HG03469 (cell line): ENCODE results near the gene PGBD1.

Experiments used
- ATAC-seq: cut with Tn5 transposase; IDR thresholded peaks from one replicate; pipeline ENCODE4 v1.9.1; 2021; ENCODE audit warnings: mild to moderate bottlenecking, moderate library complexity, moderate number of reproducible peaks; ENCODE audit not compliant: unreplicated experiment

Gene PGBD1

DNA sequence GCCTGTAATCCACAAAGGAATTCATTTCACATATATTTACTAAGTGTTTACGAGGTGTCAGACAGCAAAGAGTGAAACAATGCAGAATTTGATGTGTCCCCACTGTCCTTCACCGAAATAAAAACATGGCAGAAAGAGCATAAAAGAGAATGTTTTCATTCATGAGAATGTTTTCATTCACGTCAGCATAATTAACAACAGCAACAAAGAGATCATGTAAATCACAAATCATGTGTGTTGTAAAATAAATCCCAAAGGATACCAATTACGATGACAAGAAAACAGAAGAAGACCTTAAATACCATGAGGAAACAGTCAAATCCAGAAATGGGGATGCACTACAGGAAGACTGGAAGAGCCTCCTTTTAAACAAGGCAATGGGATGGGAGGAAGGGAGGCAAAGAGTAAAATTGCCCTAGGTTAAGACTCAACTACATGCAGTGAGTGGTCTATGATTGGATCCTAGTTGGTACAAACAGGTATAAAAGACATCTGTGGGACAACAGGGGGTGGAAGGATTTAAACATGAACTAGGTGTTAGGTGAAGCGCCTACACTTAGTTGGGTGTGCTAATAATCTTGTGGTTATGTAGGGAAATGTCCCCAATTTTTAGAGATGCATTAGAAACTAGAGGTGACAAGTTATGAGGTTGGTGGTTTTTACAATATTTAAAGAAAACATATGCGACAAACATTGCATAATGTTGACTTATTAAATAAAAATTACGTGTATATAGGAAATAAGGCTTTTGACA is 53.1 kb downstream of the PGBD1 start:
- no peak for ATAC-seq

DNA sequence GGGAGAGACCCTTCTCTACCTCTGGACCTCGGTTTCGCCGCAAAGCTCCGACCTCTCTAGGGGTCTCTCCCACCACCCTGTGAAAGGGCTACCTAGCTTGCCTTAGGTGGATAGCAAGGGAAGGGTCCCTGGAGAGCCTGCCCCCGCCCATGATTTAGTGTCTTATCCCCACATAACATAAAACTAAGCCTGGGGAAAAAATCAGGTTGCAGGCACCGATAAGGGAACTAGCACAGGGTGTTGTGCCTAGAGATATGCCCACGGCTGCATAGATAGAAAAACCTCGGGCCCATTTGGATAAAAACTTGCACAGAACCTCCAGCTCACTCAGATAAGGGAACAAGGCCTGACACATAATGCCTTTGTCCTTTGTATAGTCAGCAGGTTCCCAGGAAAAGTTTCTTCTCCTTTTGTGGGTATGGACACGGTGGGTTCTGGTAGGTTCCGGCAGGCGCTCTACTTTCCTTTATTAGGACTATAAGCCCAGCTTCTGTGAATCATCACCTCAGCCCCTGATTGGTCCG is 53.7 kb downstream of the PGBD1 start:
- no peak for ATAC-seq

DNA sequence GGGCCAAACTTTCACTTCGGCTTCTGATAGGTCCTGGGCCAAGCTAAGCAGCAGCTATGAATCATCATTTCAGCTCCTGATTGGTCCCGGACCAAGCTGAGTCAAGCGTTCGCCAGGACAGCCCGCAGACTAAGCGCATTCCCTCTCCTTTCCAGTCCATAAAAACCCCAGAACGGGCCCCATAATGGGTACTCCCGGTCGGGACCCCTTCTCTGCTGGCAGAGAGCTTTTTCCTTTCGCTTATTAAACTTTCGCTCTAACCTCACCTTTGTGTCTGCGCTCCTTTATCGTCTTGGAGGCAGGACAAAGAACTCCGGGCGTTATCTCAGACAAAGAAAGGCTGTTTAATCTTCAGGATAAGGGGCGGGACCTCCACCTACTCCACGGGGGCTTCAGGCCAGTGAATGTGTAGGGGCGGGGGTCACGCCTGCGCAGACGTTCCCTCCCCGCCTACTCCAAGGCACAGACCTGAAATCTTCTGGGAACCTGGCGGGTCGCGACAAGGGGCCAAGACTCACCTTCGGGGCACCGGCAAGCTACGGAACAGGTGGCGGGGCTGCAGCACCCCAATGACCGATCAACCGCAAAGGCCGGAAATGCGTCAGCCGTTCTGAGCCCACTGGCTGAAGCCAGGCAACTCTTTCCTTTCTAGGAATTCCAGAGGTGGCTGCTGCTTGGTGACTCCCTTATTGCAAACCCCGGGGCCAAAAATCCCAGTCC is 54.4 kb downstream of the PGBD1 start, which contains the start of gene ZSCAN31:
TSS of gene ZSCAN31 (minus strand) at position 585 of the 720 bp plus-strand sequence. CDS start 6,465 bp downstream, outside the sequence.
- ATAC-seq: no peak

DNA sequence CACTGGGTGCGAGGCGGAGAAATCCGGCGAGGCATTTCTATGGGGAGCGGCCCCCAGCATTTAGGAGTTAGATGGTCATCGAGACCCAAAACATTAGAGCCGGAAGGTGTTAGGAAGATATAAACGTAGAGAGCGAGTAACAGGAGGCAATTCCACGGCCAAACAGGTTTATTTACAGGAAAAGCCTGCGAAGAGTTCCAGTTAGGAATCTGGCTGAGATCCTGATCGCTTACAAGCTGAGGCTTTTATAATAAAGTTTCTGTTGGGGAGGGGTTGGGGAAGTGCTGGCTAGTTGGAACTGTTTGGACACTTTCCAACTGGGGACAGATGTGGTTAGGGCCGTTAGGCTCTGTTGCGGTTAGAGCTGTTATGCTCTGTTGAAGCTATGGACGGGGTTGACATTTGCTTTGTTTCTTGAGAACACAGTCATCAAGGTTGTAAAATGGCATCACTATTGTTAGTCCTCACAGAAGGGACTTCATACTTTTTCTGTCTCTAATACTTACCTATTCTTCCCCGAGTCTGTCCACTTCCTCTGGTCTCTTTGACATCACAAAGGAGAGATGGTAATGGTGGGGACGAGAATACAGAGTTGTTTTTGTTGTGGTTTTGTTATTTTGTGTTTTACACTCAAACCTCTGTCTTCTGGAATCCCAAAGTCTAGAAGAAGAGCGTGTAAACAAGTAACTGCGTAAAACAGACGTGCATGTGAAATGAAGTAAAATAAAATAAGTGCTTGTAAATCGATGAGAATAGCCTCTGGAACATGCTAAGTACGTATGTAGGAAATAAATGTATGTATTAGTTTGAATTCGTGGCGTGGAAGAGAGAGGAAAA is 55.1 kb downstream of the PGBD1 start:
- ATAC-seq: no peak

DNA sequence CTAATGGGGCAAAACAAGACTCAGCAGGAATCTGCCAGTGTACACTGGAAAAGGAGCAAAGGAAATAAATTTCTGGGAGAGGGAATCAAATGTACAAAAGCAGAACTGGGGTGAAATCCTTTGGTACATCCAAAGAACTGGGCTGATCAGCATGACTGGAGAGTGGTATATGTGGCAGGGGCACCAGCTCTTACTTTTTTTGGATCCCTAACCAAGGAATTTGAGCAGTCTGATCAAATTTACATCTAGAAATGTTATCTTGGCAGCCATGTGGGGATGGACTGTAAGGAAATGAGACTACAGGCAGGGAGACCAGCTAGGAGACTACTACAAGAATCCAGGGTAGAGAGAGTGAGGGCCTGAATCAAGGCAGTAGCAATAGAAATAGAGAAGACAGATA is 55.7 kb downstream of the PGBD1 start:
- ATAC-seq: no peak

DNA sequence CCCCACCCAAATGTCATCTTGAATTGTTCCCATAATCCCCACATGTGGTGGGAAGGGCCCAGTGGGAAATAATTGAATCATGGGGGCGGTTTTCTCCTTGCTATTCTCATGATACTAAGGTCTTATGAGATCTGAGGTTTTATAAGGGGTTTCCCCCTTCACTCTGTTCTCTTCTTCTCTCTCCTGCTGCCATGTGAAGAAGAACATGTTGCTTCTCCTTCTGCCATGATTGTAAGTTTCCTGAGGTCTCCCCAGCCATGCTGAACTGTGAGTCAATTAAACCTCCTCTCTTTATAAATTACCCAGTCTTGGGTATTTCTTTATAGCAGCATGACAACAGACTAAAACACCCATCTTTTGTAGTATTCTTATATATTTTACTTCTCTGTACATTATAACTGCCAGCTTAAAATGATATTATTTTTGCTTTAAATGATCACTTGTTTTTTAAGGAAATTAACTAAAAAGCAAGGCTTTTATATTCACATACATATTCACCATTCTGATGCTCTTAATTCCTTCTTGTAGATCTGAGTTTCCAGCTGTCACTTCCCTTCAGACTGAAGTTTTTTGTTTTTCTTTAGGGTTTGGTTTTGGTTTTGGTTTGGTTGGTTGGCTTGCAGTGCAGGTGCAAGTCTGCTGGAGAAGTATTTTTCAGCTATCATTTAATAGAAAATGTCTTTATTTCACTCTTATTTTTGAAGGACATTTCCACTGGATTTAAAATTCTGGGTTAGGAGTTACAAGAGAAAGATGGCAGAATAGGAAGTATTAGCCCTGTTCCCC is 59.1 kb downstream of the PGBD1 start:
- no peak for ATAC-seq

DNA sequence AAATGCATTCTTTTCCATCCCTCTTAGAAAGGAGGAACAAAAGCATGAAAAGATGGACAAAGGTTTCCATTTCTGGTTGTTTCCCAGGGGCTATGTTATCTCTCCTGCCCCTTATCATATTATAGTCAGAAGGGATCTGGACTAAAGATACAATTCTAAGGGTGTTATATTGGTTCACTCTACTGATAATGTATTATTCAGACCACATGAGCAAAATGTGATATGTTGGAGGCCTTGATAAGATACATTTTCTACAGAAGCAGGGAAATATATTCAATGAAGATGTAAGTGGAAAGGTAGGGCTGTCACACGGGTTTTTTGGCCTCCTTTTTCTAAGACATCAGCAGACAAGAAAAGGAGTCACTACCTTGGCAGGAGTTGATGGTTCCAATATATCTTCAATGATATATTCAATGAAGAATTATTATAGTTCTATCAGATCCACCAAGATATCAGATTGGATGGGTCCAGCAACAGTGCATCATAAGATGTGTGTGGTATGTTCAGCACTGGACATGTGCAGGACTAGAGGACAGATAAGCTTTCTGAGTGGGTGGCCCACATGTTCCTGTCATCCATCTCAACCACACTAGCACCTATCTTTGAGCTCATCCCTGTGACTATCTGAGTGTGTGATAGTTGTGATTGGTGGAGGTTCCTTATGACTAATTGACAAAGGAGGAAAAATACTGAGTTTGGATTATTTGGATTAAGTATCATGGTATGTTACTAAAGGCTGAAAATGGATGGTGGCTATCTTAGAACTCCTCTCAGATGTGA is 62.7 kb downstream of the PGBD1 start:
- no peak for ATAC-seq

DNA sequence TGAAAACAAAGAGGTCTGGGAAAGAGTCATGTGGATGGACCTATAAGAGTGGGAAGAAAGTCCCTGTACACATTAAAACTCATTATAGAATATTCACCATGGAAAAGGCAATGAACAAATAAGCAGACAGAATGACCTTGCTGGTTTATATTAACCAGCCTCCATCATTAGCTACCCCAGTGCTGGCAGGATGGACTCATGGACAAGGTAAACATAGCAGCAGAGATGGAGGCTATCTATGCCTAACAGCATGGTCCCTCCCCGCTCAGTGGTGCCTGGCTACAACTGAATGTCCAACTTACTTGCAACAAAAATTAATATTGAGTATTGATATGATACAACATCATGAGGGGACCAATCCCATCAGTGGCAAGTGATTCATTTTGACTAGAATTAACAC is 63.8 kb downstream of the PGBD1 start:
- no peak for ATAC-seq

DNA sequence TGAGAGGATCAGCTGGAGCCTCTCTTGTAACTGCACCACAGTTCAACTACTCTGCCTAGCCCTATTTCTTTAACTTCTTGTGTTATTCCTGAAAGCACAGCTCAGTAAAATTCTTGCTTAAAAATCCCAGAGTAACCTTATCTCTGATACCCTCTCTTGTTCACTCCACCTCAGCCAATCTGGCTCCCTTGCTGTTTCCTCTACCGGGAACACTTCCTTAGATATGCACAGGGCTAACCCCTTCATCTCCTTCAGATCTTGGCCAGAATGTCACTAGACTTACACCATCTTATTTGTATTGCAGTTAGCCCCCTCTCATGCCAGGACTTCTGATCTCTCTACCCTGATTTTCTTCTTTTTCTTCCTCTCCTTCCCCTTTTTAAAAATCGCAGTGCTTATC is 65.7 kb downstream of the PGBD1 start:
- ATAC-seq: no peak

DNA sequence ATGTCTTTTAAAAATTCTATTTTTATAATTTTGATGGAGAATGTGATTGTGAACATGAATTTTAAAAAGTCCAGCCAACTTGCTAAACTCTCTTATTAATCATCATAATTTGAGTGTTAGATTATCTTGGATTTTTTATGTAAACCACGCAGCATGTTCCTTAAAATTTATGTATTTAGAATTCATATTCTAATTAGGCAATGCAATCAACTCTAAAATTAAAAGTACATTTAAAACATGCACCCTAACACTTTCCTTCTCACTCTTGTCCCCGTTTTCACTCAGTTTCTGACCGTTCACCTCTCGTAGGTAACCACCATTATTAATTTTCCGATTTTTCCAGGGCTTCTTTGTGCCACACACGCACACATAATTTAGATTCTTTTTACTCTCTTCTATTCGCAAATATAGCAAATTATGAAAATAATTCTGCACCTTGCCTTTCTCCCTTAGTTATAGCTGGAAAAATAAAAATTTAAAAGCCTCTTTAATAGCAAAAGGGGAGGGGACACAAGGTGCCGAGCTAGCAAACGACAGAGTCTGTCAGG is 68.0 kb downstream of the PGBD1 start:
- no peak for ATAC-seq

DNA sequence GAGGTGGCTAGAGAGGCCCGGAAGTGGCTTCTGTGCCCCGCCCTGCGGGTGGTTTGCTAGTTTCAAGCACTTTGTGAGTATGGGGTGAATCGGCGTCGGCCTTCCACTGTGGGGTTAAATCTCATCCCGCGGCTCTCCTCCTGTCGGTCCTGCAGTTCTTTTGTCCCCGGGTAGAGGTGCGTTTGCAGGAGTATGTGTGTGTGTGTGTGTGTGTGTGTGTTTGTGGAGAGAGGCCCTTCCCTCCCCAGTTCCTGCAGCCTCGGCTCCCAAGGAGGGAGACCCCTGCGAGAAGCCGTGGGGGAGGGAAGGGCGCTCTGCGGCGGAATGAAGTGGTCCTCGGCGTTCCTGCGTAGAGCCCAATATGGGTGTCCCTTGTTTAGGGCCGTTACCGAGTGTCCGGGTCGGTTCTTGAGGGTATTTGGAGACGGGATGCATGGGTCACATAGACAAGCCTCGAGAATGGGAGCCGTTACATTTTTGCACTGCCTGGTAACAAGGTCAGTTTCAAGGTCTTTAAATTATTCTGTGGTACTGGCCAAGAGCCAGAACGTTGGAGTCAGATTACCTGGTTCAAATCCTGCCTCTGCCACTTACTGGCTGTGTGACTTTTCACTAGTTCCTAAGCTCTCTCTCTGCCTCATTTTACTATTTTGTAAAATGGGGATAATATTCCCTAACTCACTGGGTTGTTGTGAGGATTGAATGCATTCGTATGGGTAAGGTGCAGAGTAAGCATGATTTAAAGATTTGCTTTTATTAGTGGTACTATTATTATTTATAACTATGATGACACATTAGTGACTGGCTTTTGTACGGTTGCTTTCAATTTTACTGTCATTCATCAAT is 68.7 kb downstream of the PGBD1 start, which contains the start of gene ZKSCAN3:
TSS of gene ZKSCAN3 (plus strand) at position 56 of the 846 bp plus-strand sequence. CDS start 9,640 bp downstream, outside the sequence.
- ATAC-seq: peak; percentile 88

DNA sequence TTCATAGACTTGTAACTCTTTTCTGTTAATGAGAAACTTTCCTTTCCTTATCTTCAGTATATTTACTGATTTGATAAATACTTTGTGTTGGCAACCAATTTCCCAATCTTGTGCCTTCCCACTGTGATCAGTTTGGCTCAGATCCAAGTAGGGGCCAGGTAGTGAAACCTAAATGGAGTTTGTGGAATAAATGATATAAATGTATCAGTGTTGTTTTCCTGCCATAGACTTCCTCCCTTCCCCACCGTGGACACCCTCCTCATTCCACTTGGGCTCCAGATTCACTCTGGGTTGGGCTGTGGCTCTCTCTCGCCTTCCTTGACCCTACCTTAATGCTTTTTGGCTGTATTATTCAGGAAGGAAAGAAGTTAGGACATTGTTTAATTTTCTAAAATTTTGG is 69.7 kb downstream of the PGBD1 start:
- ATAC-seq: no peak

DNA sequence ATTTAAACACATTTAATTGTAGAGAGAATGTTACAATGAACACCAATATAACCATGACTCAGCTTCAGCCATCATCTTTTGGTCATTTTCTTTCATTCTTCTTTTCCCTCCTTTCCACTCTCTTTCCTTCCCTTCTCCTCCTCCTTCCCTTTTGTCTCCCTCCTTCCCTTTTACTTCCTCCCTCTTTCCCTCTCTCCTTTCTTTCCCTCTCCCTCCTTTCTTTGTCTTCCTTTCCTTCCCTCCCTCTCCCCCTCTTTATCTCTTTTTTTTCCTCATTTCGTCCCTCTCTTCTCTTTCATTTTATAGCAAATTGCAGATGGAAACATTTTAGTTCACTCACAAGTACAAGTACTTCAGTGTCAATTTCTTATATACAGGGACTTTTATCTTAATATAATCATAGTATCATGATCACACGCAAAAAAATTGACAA is 70.1 kb downstream of the PGBD1 start:
- ATAC-seq: no peak
